Epithelial cell of prostate (primary cell): ENCODE results near the gene KCND2.

Source experiments
- DNase-seq: peaks from one replicate; pipeline ENCODE4 v3.0.0-alpha.2; 2011; ENCODE audit warnings: low read depth, low spot score
- H3K27ac ChIP-seq: fragments of 450-650 bp; 2 replicates; pipeline ENCODE4 v1.5.1; 2017; ENCODE audit warnings: mild to moderate bottlenecking

Gene KCND2

DNA sequence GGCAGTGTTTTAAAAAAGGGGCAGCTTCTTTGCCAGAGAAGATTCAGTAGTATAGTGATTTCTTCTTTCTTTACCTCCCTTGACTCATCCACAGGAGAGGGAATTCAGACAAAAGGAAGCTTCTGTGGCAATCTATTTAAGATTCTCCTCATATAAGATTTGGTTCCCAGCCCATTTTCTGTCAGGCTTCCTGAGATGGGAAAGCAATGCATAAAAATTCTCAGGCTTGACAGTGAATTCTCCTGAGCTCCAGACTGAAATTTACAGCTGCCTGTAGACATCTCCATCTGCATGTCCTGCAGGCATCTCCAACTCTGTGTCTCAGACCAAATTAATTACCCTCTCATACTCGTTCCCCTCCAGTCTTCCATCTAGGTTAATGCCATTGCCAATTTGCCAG is 512.1 kb downstream of the KCND2 start:
- no peak for DNase-seq
- no peak overlapping the region for H3K27ac ChIP-seq

- no peak for DNase-seq
- no peak overlapping the region for H3K27ac ChIP-seq
Observed at GRCh38 chr7:120792091-120792860, 519.3 kb downstream of the KCND2 start.

DNA sequence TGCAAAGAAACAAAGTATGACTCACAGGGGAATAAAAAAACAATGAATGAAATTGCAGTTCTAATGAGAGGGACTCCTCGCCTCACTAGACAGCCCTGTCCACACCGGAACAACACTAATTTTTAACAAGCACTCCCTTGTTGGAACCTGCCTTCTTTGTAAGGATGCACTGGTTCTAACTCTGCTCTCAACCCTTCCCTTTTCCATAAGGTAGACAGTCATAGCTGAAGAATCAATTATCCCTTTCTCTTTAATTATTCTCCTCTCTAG is 519.8 kb downstream of the KCND2 start:
- H3K27ac ChIP-seq, result no peak overlapping the region
- no peak for DNase-seq

GRCh38 chr7:120793213-120793936 is 520.4 kb downstream of the KCND2 start:
- peak overlapping the region; percentile 36 for H3K27ac ChIP-seq
- DNase-seq, result no peak

GRCh38 chr7:120794106-120794729 is 521.2 kb downstream of the KCND2 start:
- DNase-seq, result no peak
- H3K27ac ChIP-seq, result peak overlapping the region; percentile 36

DNA sequence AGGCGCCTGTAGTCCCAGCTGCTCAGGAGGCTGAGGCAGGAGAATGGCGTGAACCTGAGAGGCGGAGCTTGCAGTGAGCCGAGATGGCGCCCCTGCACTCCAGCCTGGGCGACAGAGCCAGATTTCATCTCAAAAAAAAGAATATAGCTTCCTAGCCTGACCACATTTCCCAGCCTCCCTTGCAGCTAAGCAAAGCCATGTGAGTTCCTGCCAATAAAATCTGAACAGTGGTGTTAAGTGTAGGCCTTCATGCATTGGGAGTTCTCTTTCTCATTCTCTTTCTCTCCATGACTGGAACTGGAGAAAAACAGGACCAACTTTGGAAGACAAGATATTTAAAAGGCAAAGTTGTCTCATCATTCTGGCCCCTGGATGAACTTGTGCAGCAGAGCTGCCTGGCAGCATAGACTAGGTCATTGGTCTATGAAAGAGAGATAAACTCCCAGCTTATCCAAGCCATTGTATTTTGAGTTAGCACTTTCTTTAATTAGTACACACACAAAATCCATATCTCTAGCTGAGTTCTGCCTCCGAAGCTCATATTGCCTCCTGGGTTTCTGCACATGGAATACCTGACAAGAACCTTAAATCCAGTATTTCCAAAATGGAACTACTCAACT is 524.2 kb downstream of the KCND2 start:
- no peak overlapping the region for H3K27ac ChIP-seq
- no peak for DNase-seq

DNA sequence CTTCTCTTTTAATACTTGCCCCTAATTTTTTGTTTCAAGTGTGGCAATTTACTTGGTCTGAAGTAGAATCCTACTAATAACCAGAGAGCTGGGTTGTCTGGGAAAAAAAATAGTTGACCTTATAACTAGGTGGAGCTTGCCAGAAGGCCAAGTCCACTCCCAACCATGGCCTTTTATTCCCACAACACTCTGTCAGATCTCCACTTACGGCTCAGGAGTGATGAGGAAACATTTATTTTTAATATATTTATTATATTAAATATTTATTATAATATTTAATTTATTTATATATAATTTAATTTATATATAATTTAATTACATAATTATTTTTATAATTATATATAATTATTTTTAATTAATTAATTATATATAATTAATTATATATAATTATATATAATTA is 526.2 kb downstream of the KCND2 start:
- H3K27ac ChIP-seq, result no peak overlapping the region
- no peak for DNase-seq
